OCI-LY7 (cell line): ENCODE measurements around the gene TMEM114. TPM values are rescaled to one million over a fixed set of nuclear protein-coding genes. Genes with fewer than 3 reads are reported as not detected.

Source experiments
- BruUV-seq: library from RNA; stranded (reverse); fragments of 400-500 nt; replicated peaks from 2 replicates; lab custom pipeline; 2021; lab: Mats Ljungman, UMichigan
- CTCF ChIA-PET: fragments of 300-600 bp; sonication (Branson Sonifier 250); formaldehyde crosslinking; loops from one replicate; lab custom pipeline; 2022; ENCODE audit warnings: antibody characterized with exemption; ENCODE audit not compliant: unreplicated experiment; lab: Charles Lee
- POLR2A ChIA-PET: fragments of 300-600 bp; sonication (Branson Sonifier 250); formaldehyde crosslinking; loops from one replicate; lab custom pipeline; 2022; ENCODE audit warnings: antibody characterized with exemption; lab: Charles Lee
- DNase-seq: peaks from one replicate; pipeline ENCODE4 v3.0.0-alpha.2; 2015; ENCODE audit warnings: low spot score
- H2AFZ ChIP-seq: fragments of 200-600 bp; sonication (generic), shearing (Covaris generic); 2 replicates; pipeline ENCODE4 v1.6.1; 2014; ENCODE audit warnings: mild to moderate bottlenecking, antibody characterized with exemption, low read length, moderate library complexity
- H3K27ac ChIP-seq: fragments of 200-600 bp; sonication (generic); 2 replicates; pipeline ENCODE4 v1.5.1; 2014; ENCODE audit warnings: mixed run types, low read depth, mild to moderate bottlenecking, moderate library complexity, low read length, inconsistent platforms; ENCODE audit not compliant: poor library complexity, severe bottlenecking
- H3K36me3 ChIP-seq: fragments of 200-600 bp; sonication (generic); 2 replicates; pipeline ENCODE4 v1.6.1; 2014; ENCODE audit warnings: mild to moderate bottlenecking, antibody characterized with exemption, low read length, moderate library complexity, mixed read lengths; ENCODE audit not compliant: insufficient read depth
- H3K4me1 ChIP-seq: fragments of 200-600 bp; sonication (generic); 2 replicates; pipeline ENCODE4 v1.5.1; 2014; ENCODE audit warnings: mild to moderate bottlenecking, low read length; ENCODE audit not compliant: insufficient read depth, poor library complexity, severe bottlenecking
- H3K4me2 ChIP-seq: fragments of 200-600 bp; sonication (generic); 2 replicates; pipeline ENCODE4 v1.6.1; 2014; ENCODE audit warnings: mild to moderate bottlenecking, low read length
- H3K4me3 ChIP-seq: fragments of 200-600 bp; sonication (generic); 2 replicates; pipeline ENCODE4 v1.5.1; 2014; ENCODE audit warnings: mild to moderate bottlenecking, low read depth, low read length; ENCODE audit not compliant: poor library complexity, severe bottlenecking
- H3K79me2 ChIP-seq: fragments of 200-600 bp; sonication (generic); 2 replicates; pipeline ENCODE4 v1.6.1; 2016; ENCODE audit warnings: low read depth, mild to moderate bottlenecking, low read length, moderate library complexity, mixed read lengths; ENCODE audit not compliant: insufficient read depth
- H3K9me2 ChIP-seq: fragments of 200-600 bp; sonication (generic); 2 replicates; pipeline ENCODE4 v1.6.1; 2016; ENCODE audit warnings: mild to moderate bottlenecking, low read length, mixed read lengths; ENCODE audit not compliant: insufficient read depth
- H3K9me3 ChIP-seq: fragments of 200-600 bp; sonication (generic); 2 replicates; pipeline ENCODE4 v1.6.1; 2014; ENCODE audit warnings: mild to moderate bottlenecking, mixed run types, low read length, mixed read lengths
- H4K20me1 ChIP-seq: fragments of 200-600 bp; sonication (generic); 2 replicates; pipeline ENCODE4 v1.6.1; 2014; ENCODE audit warnings: mild to moderate bottlenecking, antibody characterized with exemption, low read length, moderate library complexity, mixed read lengths; ENCODE audit not compliant: insufficient read depth
- CTCF ChIP-seq: fragments of 200-600 bp; sonication (generic); conservative IDR thresholded peaks from 2 replicates; pipeline ENCODE4 v1.5.1; 2014; ENCODE audit warnings: mild to moderate bottlenecking, antibody characterized with exemption, low read length, moderate library complexity, mixed read lengths
- EZH2phosphoT487 ChIP-seq: fragments of 200-600 bp; sonication (generic); IDR thresholded peaks from 2 replicates; pipeline ENCODE4 v1.6.1; 2018; ENCODE audit warnings: low read depth, borderline replicate concordance, mild to moderate bottlenecking, mixed run types, antibody characterized with exemption, low read length, moderate library complexity, mixed read lengths
- intact Hi-C: fragments of 100-400 bp; cut with micrococcal nuclease; formaldehyde crosslinking; loops from one replicate; pipeline ENCODE4 v1.10.0; 2022; ENCODE audit not compliant: unreplicated experiment
- total RNA-seq, 2 experiments: library from RNA; depleted of rRNA in 1 of 2; stranded (reverse); fragments of >200 nt in 1 of 2; shearing (Covaris generic) in 1 of 2; gene quantifications; 2 replicates each; pipeline ENCODE4 v1.2.3, GENCODE V29; 2014 to 2022

Gene TMEM114
- total RNA-seq, 2 experiments from 2014 or later, result not detected

DNA sequence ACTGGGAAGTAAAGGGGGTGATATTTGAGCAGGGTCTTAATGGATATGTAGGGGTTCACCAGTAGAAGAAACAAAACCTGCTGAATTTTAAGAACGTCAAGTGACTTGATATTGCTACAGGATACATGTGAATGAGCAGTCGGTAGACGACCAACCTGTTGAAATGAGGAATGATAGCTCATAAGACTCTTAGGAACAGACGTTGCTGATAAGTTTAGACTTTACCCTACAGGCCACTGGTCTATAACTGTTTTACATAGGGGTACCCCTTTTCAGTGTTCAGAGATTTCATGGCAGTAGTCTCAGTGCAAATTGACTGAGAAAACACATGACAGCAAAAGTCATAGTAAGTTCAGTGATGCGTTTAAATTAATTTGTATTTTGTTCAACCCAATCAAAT lies 45.9 kb downstream of the TMEM114 start:
- Histone ChIP-seq H3K27ac (no peak overlapping the region), H3K36me3 (no peaks in the 10 kb centered on the region), H3K4me2 (no peak overlapping the region), H3K9me3 (no peaks in the 10 kb centered on the region), H4K20me1 (no peaks in the 10 kb centered on the region), H3K4me1 (no peaks in the 10 kb centered on the region), H3K4me3 (no peak overlapping the region), H3K9me2 (no peaks in the 10 kb centered on the region), H2AFZ (no peak overlapping the region), H3K79me2 (no peaks in the 10 kb centered on the region)
- CTCF ChIA-PET, result no interaction called here
- no TSS peak for BruUV-seq
- POLR2A ChIA-PET, result interaction anchor here (0.6 kb wide), 1 partner anchor 163 kb away, joined by 3 read pairs; no protein-coding TSS in a partner anchor
- DNase-seq, result no peak
- TF ChIP-seq CTCF (no peak), EZH2phosphoT487 (no peak)
- intact Hi-C loops, result no loop called here

GRCh38 chr16:8543258-8543657 lies 47.1 kb downstream of the TMEM114 start:
- no peak overlapping the region for H2AFZ ChIP-seq
- no peak overlapping the region for H3K4me3 ChIP-seq
- H4K20me1 ChIP-seq, result no peaks in the 10 kb centered on the region
- no peaks in the 10 kb centered on the region for H3K79me2 ChIP-seq
- TF ChIP-seq EZH2phosphoT487 (no peak), CTCF (no peak)
- no peaks in the 10 kb centered on the region for H3K9me2 ChIP-seq
- ChIA-PET POLR2A (no interaction called here), CTCF (no interaction called here)
- H3K9me3 ChIP-seq, result no peaks in the 10 kb centered on the region
- H3K4me1 ChIP-seq, result no peaks in the 10 kb centered on the region
- H3K4me2 ChIP-seq, result no peak overlapping the region
- no peaks in the 10 kb centered on the region for H3K36me3 ChIP-seq
- no peak for DNase-seq
- intact Hi-C loops, result no loop called here
- no TSS peak for BruUV-seq
- no peak overlapping the region for H3K27ac ChIP-seq

DNA sequence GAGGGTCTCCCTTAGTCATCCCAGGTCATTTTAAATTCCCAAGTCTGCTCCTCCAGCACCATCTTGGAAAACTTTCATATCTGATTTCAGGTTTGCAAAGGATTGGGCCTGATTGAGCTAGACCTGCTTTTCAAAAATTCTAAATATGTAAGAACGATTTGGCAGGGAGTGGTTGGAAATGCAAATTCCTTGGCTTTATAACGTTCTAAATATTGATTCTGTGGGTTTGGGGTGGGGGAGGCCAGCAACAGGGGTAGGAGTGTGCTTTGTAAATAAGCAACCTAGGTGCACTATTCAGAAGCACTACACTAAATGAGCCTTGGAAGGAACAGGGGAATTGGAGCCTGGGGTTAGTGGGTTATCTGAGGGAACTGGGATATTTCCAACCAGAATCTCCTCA lies 47.9 kb downstream of the TMEM114 start:
- CTCF ChIA-PET, result no interaction called here
- Histone ChIP-seq H3K4me3 (no peak overlapping the region), H3K4me1 (no peaks in the 10 kb centered on the region), H3K79me2 (no peaks in the 10 kb centered on the region), H3K27ac (no peak overlapping the region), H3K9me3 (no peaks in the 10 kb centered on the region), H4K20me1 (no peaks in the 10 kb centered on the region), H2AFZ (no peak overlapping the region), H3K9me2 (no peaks in the 10 kb centered on the region), H3K36me3 (no peaks in the 10 kb centered on the region), H3K4me2 (no peak overlapping the region)
- TF ChIP-seq CTCF (no peak), EZH2phosphoT487 (no peak)
- POLR2A ChIA-PET, result no interaction called here
- intact Hi-C loops, result no loop called here
- no peak for DNase-seq
- BruUV-seq, result no TSS peak
